Measurements from ENCODE around the gene SPRTN. TPM values are rescaled to one million over a fixed set of nuclear protein-coding genes. Genes with fewer than 3 reads are reported as not detected.

Gene SPRTN
- total and polyA plus RNA-seq, 7 donors: 4.3 to 14.8 (median 9.1) TPM

DNA sequence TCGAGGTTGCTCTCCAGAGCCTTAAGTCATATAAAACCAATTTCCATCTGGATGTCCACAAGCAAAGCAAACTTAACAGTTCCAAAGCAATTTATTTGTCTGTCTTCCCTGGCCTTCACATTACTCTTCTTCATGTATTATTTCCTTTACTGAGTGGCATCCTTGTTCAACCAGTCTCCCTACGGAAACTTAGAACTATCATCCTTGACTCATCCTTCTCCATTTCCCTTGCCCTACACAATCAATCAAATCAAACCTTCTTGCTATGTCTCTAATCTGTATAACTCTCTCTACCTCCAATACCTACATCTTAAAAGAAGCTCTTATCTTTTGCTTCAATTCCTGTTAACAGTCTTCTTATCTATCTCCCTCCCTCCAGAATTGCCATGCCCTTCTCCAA is 58.5 kb downstream of the SPRTN start:
- H3K27me3 ChIP-seq (ENCODE audit: insufficient read depth in 3 of 3, low read length in 2 of 3): no peaks in the 10 kb centered on the region
- H3K27ac ChIP-seq: peak overlapping the region; percentile 75
- DNase-seq: no peak
- H3K36me3 ChIP-seq (ENCODE audit: insufficient read depth in 1 of 2, low read depth in 1 of 2): peaks cover 3 to 4% of the 10 kb centered on the region in 2 donors
- TF ChIP-seq, protein P1, sequence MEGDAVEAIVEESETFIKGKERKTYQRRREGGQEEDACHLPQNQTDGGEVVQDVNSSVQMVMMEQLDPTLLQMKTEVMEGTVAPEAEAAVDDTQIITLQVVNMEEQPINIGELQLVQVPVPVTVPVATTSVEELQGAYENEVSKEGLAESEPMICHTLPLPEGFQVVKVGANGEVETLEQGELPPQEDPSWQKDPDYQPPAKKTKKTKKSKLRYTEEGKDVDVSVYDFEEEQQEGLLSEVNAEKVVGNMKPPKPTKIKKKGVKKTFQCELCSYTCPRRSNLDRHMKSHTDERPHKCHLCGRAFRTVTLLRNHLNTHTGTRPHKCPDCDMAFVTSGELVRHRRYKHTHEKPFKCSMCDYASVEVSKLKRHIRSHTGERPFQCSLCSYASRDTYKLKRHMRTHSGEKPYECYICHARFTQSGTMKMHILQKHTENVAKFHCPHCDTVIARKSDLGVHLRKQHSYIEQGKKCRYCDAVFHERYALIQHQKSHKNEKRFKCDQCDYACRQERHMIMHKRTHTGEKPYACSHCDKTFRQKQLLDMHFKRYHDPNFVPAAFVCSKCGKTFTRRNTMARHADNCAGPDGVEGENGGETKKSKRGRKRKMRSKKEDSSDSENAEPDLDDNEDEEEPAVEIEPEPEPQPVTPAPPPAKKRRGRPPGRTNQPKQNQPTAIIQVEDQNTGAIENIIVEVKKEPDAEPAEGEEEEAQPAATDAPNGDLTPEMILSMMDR (IDR thresholded peaks at IDR 0.05): no peak
- H3K4me1 ChIP-seq: peaks cover 82% of the 10 kb centered on the region
- no peak overlapping the region for H3K4me3 ChIP-seq
- no peaks in the 10 kb centered on the region for H3K9me3 ChIP-seq
- intact Hi-C loops (cut with DNase I): no loop called here
- ATAC-seq: no peak
- WGBS, 3 donors: 73 to 82% (median 82%) methylated on average over 2 of the region's 2 CpGs

- H3K27ac ChIP-seq: peak overlapping the region; percentile 75
- ATAC-seq (no peak), DNase-seq (no peak)
- WGBS, 3 donors: 59 to 76% (median 62%) methylated on average over 4 of the region's 4 CpGs
- TF ChIP-seq, protein P1 (IDR thresholded peaks at IDR 0.05): no peak
- no peaks in the 10 kb centered on the region for H3K27me3 ChIP-seq (ENCODE audit: insufficient read depth in 3 of 3, low read length in 2 of 3)
- H3K4me3 ChIP-seq: no peak overlapping the region
- no peaks in the 10 kb centered on the region for H3K9me3 ChIP-seq
- H3K4me1 ChIP-seq: peaks cover 84% of the 10 kb centered on the region
- intact Hi-C loops (cut with DNase I): loop anchor here in 1 of 2 donors (1.0 kb wide), 1 partner anchor 8 kb away; no protein-coding TSS in a partner anchor
- H3K36me3 ChIP-seq (ENCODE audit: insufficient read depth in 1 of 2, low read depth in 1 of 2): peaks cover 3 to 4% of the 10 kb centered on the region in 2 donors
Measured at GRCh38 chr1:231397886-231398671, 60.0 kb downstream of the SPRTN start.

GRCh38 chr1:231401478-231401877 is 63.4 kb downstream of the SPRTN start:
- 0 to 39% (median 38%) methylated on average over 1 of the region's 1 CpG for WGBS, 3 donors

GRCh38 chr1:231404318-231404717 is 66.2 kb downstream of the SPRTN start:
- intact Hi-C loops (cut with DNase I): no loop called here
- no peak for ATAC-seq

More at GRCh38 chr1:231401478-231401877, 63.4 kb downstream of the SPRTN start:
- Histone ChIP-seq H3K4me3 (no peak overlapping the region), H3K4me1 (peaks cover 81% of the 10 kb centered on the region), H3K27me3 (ENCODE audit: insufficient read depth in 3 of 3, low read length in 2 of 3) (no peaks in the 10 kb centered on the region), H3K27ac (no peak overlapping the region), H3K9me3 (no peaks in the 10 kb centered on the region), H3K36me3 (ENCODE audit: insufficient read depth in 1 of 2, low read depth in 1 of 2) (peaks cover 3 to 7% of the 10 kb centered on the region in 2 donors)
- intact Hi-C loops (cut with DNase I): no loop called here
- ATAC-seq (no peak), DNase-seq (no peak)
- TF ChIP-seq, protein P1 (IDR thresholded peaks at IDR 0.05): no peak

More at GRCh38 chr1:231404318-231404717, 66.2 kb downstream of the SPRTN start:
- Histone ChIP-seq H3K4me1 (peaks cover 81% of the 10 kb centered on the region), H3K27ac (no peak overlapping the region), H3K27me3 (ENCODE audit: insufficient read depth in 3 of 3, low read length in 2 of 3) (no peaks in the 10 kb centered on the region), H3K36me3 (ENCODE audit: insufficient read depth in 1 of 2, low read depth in 1 of 2) (peaks cover 2 to 23% of the 10 kb centered on the region in 2 donors), H3K4me3 (peak overlapping the region; percentile 33), H3K9me3 (no peaks in the 10 kb centered on the region)
- 91 to 95% (median 93%) methylated on average over 2 of the region's 2 CpGs for WGBS, 3 donors
- no peak for DNase-seq
- TF ChIP-seq, protein P1 (IDR thresholded peaks at IDR 0.05): no peak

Other genes with a start within 250 kb of the SPRTN start
- under 1 TPM in 1 of 4 donors, not detected in 3; 0.06 TPM for gene TRIM67, start 176.2 kb upstream of the SPRTN start, total RNA-seq
- gene TRIM67, start 176.2 kb upstream of the SPRTN start, polyA plus RNA-seq: not detected
- 10 to 100 TPM; 65.8 to 77.6 (median 73.4) TPM for gene GNPAT, start 97.1 kb upstream of the SPRTN start, total RNA-seq
- 100 to 1,000 TPM in 1 of 3 donors, 10 to 100 TPM in 2; 45.5 to 112 (median 70.9) TPM for gene GNPAT, start 97.1 kb upstream of the SPRTN start, polyA plus RNA-seq
- gene EXOC8, start 441 bp upstream of the SPRTN start, total RNA-seq: 10 to 100 TPM; 13.7 to 39.9 (median 23.5) TPM
- 10 to 100 TPM in 2 of 3 donors, 1 to 10 TPM in 1; 5.2 to 25.4 (median 12.6) TPM for gene EXOC8, start 441 bp upstream of the SPRTN start, polyA plus RNA-seq
- gene EGLN1, start 84.0 kb downstream of the SPRTN start, total RNA-seq: 100 to 1,000 TPM; 158 to 532 (median 327) TPM
- 100 to 1,000 TPM in 2 of 3 donors, 10 to 100 TPM in 1; 52.4 to 596 (median 201) TPM for gene EGLN1, start 84.0 kb downstream of the SPRTN start, polyA plus RNA-seq
- 100 to 1,000 TPM in 1 of 4 donors, 10 to 100 TPM in 3; 31.5 to 108 (median 54.7) TPM for gene TSNAX, start 190.4 kb downstream of the SPRTN start, total RNA-seq
- 10 to 100 TPM; 18.0 to 94.3 (median 41.3) TPM for gene TSNAX, start 190.4 kb downstream of the SPRTN start, polyA plus RNA-seq